Endometrial microvascular endothelial cells (primary cell): Measurements from ENCODE around the gene NOM1. TPM values are rescaled to one million over a fixed set of nuclear protein-coding genes. Genes with fewer than 3 reads are reported as not detected.

Experiments used
- in situ Hi-C: cut with HindIII; loops from 2 replicates; pipeline ENCODE4 v1.10.0; 2017; ENCODE audit warnings: low sequenced_read_pairs, low pct_unique_long_range_greater_than_20kb; ENCODE audit errors: inconsistent ontology term
- total RNA-seq: library from RNA; depleted of rRNA; stranded (reverse); fragments of >200 nt; gene quantifications from one replicate; pipeline ENCODE4 v1.2.3, GENCODE V29; 2015; ENCODE audit errors: inconsistent ontology term

NOM1 gene
- total RNA-seq, 1 donor from 2014 or later = 7.2 TPM

DNA sequence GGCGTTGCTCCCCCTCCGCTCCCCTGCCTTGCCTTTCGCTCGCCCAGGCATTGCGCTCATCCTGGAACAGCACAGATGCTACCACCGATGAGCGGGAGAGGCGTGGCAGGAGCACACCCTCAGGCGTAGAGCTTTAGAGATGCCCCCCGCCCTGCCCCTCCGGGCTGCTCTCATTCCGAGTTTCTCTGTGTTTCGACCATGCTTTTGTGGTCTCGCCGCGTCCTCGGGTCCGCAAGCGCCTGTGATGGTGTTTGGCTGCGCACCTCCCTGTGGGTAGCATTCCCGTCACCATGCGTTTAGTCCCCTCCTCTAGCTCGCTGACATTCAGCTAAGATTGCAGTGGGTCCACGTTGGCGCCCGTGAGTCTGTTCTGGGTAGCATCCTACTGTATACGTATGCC, 18.7 kb downstream of the NOM1 start:
- in situ Hi-C loops = no loop called here

DNA sequence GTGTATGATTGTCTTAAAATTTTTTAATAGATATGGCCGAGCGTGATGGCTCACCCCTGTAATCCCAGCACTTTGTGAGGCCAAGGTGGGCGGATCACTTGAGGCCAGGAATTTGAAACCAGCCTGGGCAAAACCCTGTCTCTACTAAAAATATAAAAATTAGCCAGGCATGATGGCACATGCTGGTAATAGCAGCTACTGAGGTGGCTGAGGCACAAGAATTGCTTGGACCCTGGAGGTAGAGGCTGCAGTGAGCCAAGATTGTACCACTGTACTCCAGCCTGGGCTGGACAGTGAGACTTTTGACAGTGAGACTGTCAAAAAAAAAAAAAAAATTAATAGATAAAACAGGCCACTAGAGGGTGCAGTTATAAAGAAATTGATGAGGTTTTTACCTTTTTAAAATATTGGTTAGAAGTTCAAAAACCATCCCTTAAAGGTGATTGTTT, 20.5 kb downstream of the NOM1 start:
- in situ Hi-C loops = no loop called here

DNA sequence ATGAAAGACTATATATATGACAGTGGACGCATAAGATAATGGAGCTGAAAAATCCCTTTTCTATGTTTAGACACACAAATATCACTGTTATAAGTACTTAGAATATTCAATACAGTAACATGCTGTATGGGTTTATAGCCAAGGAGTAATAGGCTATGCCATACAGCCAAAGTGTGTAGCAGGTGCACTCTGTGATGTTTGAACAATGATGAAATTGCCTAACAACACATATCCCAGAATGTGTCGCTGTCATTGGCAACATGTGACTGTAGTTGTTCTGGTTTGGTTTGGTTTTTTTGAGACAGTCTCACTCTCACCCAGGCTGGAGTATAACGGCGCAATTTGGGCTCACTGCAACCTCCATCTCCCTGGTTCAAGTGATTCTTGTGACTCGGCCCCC, 26.1 kb downstream of the NOM1 start:
- in situ Hi-C loops = no loop called here

DNA sequence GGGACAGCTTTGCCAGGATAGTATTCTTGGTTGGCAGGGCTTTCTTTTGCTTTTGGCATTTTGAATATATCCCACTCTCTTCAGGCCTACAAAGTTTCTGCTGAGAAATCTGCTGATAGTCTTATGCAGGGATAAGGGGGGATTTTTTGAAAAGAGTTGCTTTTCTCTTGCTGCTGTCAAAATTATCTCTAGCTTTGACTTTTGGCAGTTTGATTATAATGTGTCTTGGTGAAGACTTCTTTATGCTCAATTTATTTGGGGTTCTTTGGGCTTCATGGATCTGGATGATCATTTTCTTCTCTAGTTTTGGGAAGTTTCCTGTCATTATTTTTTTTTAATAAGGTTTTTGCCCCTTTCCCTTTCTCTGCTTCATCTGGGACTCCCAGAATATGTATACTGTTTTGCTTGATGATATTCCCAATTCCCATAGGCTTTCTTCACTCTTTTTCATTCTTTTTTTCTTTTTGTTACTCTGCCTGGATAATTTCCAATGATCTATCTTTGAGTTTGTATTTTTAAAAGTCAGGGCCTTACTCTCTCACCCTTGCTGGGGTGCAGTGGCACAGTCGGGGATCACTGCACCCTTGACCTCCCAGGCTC, 29.6 kb downstream of the NOM1 start:
- in situ Hi-C loops = no loop called here

DNA sequence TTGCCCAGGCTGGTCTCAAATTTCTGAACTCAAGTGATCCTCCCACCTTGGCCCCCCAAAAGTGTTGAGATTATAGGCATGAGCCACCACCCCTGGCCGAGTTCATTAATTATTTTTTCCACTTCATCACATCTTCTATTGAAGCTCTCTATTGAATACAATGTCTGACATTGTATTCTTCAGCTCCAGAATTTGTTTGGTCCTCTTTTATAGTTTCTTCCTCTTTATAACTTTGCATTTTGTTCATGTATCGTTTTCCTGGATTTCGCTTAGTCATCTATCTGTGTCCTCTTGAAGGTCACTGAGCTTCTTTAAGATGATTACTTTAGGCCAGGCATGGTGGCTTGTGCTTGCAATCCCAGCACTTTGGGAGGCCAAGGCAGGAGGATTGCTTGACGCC, 30.2 kb downstream of the NOM1 start:
- in situ Hi-C loops = no loop called here

DNA sequence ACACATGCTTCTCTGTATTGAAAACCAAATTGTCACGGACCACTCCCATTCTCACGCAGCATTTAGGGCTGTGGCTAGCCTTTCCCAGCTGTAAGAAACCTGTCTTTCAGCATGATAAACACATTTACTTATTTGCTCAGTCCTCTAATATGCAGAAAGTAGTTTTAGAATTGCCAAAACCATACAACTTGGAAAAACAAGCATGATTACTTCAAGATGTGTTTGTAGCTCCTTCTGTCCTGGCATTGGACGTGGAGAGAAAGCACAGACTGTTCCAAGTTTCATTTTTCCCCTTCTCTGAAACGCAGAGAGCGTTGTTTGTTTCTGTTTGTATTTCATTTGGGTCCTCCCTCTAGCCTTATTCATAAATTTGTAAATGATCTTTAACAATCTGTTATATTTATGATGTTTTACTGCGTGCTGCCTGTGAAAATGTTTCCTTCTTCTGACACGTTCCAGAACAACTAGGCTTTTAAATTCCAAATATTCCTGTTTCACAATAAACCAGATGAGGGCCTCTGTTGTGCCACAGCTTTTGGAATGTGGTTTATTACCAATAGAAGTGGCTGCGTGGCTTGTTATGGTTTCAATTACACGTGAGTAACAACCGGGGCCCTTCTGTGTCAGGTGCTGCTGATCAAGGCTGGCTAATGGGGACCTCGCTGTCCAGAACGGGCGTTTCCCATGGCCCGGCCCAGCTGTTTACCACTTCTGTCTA, 34.8 kb downstream of the NOM1 start:
- in situ Hi-C loops = no loop called here

DNA sequence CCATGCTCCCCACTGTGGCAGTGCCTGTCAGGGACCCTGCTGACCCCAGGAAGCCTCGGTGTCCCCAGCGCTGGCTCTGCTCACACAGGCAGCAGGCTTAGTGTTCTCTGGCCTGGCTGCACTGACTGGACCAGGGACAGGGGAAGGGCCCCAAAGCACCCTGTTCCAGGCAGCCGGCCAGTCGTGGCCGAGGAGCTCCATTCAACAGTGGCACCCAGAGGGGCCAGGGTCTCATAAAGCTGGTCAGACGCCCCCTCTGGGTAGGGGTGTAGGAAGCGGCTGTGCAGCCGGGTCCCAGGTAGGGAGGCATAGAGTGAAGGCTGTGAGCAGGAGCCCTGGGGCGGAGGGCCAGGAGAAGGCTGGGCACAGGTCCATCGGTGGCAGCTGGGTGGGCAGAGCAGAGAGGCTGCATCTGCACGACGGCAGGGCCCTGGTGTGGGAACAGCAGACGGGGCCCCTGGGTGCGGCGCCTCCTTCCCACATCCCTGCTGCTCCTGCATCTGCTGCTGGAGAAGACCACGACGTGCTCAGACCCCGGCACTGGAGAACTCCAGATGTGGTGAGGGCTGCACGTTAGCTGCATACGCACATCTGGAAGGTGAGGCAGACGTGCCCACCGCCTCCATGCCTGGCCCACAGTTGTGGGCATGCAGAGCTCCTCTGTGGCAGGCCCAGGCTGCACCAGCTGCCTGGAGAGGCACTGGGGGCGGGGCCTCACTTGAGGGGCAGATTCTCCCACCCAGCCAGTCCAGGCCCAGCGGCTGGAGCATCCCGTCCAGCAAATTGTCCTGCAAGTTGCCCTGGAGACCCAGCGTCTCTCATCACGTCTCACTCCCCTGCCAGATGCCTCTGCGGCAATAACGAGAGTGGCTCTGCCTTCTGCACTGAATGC, 35.8 kb downstream of the NOM1 start:
- in situ Hi-C loops = no loop called here

DNA sequence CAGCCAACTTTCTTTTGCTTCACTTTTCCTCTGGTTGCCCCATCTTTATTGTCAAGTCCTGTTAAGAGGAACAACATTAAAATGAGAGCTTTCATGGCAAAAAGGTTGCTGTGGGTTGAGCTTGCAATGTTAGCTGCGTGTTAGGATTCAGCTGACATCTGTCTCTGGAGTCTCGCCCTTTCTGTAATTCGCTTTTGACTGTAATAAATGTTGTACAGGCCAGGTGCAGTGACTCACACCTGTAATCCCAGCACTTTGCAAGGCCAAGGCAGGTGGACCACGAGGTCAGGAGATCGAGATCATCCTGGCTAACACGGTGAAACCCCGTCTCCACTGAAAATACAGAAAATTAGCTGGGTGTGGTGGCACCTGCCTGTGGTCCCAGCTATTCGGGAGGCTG, 36.9 kb downstream of the NOM1 start:
- in situ Hi-C loops = no loop called here

DNA sequence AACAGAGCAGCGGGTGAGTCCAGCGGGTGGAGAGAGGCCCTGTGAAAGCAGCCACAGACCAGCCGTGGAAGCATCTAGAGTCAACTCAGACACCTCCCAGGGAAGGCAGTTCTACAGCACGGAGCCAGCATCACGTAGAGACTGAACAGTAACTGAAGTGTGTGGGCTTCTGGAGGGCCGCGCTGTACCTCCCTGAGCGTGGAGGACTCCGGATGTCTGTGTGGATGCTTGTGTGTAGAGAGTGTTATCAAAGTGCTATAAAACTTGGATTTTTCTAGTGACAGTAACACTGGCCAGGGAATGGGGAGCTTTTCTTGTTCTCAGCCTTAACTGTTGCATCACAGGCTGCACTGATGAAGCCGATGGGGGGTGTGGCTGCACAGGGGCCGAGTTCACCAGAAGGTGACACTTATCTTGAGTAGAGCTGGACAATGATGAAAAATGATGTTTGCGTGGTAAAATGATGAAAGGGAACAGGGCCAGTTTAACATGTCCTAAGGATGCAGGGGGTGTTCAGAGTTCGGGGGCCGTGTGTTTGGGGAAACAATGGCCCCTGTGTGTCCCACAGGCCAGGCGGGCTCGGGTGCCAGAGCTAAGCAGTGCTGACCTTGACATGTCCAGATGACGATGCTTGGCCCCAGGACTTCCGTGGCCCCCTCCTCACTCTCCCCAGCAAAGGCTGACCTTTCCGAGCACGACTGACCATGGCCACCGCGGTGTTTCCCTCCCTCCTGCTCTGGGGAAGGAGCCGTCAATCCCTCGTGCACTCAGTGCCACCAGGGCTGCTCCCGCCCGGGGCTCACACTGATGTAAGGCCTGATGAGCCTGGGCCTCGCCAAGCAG, 39.1 kb downstream of the NOM1 start:
- in situ Hi-C loops = no loop called here

DNA sequence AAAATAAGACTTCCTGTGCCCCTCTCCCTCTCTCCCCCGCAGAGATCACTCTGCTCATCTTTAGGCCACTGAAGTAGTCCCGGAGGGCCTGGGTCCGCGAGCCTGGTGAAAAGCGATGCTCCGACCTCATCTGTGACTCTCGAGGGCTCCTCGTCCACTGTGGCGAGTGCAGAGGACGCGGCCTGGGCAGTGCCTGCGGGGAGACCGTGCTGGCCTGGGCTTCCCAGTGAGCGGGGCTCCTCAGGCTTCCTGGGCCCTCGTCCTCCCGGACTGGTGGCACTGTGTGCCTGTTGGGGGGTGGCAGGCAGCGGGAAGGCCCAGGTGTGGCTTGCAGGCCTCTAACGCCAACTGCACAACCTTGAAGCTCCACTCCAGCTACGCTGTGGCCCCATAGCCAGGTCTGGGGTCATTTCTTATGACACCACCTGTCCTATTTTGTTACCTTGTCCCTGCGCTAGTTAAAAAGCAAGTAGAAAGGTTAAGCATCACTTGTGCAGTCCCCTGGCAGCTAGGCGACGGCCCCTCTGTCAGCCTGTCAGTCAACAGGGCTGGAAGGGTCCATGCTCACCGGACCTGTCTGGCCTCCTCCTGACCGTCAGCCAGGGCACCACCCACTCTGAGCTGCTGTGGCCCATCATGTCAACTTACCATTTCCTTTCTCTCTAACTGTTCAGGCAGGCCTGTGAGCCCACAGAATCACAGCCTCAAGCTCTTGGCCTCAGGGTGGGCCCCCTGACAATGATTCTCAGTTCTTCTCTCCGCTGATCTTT, 40.4 kb downstream of the NOM1 start:
- in situ Hi-C loops = no loop called here

DNA sequence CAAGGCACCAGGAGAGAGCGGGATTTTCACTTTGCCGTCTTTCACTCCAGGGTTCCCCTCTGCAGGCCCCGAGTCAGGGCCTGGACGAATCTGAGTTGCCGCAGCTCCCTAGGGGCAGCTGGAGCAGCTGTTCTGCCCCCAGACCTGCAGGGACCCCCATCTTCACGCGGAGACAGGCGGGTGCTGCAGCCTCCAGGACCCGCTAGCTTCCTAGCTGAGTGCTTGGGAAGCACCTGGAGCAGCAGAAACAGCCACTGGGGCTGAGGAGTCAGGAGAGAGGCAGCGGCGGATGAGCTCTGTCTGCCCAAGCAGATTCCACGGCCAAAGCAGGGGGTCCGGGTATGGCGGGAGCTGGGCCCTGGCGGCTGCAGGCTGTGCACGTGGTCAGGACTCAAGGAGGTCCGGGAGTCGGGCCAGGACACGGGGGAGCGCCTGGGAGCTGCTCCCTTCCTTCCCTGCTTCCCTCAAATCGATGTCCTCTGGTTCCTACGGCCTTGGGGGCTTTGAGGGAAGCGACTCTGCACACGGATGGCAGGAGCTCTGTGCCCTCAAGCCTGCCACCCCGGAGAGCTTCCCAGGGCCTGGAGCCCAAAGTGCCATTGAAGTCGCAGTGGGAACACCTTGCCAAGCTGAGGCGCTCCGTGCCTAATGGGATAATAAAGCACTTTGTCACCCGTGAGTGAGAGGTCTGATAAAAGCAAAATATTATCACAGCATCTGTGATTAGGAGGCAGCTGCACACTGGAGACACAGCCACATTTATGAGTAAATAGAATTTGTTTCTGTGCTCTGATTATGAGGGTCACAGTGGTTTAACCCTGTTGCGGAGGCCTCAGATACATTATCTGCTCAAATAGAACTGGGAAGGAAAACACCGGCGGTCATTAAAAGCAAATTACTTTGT, 43.8 kb downstream of the NOM1 start:
- in situ Hi-C loops = no loop called here

DNA sequence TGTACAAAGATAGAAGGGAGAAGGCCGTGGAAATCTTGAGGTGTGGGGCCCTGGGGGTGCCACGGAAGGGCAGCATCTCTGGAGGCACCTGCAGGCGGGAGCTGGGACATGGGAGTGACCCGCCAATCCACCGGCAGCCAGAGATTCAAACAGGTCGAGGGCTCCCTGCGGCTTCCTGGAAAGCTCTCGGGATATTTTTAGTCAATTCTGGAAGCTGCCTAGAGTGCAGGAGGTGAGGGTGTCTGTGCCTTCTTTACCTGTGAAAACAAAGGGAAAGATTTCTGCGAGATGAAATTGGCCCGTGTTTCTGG, 44.4 kb downstream of the NOM1 start:
- in situ Hi-C loops = no loop called here

DNA sequence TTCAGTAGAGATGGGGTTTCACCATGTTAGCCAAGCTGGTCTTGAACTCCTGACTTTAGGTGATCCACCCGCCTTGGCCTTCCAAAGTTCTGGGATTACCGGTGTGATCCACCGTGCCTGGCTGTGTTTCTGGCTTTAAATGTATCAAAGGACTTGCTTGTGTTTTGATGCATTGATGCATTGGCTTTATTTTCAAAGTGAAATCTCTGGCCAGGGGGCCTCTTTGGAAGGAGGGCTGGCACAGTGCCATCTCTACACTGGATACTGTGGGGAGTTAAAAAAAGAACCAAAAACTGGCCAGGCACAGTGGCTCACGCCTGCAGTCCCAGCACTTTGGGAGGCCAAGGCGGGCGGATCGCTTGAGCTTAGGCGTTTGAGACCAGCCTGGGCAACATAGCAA, 44.9 kb downstream of the NOM1 start:
- in situ Hi-C loops = no loop called here

DNA sequence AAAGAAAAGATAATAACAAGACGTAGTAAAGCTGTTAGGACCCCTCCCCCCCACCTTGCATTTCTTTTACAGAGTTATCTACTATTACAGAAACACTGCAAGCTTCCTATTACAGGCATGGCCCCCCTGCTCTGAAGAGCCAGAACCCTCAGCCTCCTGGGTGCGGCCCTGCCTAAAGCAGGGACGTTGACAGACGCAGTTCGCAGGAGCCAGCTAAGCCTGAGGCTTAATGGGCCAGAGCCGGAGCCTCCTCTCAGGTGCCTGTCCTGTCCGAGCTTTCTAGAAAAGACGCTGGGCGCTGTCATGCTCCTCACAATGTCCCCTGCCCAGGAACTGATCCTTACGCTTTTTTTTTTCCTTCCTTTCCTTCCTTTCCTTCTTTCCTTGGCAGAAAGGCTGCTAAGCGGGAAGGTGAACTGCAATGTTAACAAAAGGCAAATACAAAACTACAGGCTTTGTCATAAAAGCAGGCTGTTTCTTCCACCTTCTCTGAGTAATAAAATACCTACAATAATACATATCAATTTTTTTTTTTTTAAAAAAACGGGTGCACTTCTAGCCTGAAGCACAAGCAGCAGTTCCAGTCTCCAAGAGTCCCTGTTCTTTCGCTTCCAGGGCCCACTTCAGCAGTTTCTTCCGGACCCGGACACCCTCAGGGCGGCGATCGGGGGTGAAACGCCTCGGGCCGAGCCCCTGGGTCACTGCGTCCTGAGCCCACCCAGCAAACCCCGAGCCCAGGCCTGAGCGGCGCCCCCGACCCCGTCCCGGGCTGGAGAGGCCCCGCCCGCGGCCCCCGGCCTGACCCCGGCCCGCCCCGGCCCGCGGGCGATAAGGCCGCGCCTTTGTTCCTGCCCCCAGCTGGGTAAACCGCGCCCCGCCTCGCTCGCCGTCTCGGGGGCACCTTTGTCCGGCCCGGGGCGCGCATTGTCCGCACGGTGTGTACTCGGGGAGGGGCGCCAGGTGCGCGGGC, 49.8 kb downstream of the NOM1 start:
- in situ Hi-C loops = no loop called here

DNA sequence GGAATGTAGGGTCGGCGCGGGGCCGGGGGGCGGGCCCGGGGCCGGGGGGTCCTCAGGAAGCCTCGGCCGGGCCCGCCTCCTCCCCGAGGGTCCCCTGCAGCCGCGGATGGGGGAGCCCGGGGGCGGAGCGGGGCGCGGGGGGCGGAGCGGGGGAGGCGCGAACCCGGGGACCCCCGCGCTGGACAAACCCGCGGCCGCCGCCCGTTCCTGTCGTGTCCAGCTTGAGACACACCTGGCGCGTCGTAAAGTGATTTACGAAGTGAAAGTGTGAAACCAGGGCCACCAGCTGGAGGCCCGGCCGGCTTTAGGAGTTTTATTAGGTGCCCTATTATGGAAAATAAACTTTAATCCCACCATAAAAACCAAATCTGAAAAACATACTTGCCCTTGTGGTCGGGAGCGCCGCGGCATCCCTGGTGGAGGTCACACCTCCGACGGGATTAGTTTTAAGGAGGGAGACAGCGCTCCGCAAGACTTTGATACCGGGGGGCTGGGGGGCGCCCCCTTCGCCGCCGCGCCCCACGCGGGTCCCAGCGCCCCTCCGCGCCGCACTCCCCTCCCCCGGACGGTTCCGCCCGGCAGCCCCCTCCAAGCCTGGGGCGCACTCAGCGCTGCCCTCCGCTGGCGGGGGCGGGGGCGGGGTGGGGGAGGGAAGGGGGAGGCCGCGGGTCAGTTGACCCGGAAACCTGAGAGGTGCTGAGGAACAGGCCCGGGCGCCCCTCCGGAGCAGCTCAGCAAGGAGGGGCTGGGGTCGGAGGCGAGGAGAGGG, 50.6 kb downstream of the NOM1 start:
- in situ Hi-C loops = no loop called here
